Body of pancreas (tissue), 4 donors: ENCODE results near the gene PDHA2. TPM values are rescaled to one million over a fixed set of nuclear protein-coding genes. Genes with fewer than 3 reads are reported as not detected.
"Not testable (repeated sequence)": the region's sequence is repeated elsewhere in the genome, so short reads cannot be mapped to it uniquely, and the experiment has no call there.

Experiments used
- ATAC-seq: fragments of 150-250 bp; one replicate; pipeline ENCODE4 v1.9.1; 2016
- DNase-seq, 4 donors: peaks; one replicate each; pipeline ENCODE4 v3.0.0-alpha.2; 2019
- H3K27ac ChIP-seq, 4 donors: fragments of 200-600 bp; sonication (generic); 1 replicate in 3 of 4; 2 replicates in 1 of 4; pipeline versions ENCODE4 v1.5.1 to v1.6.1; 2016 to 2019; ENCODE audit warnings: mild to moderate bottlenecking in 1 of 4, mixed read lengths in 1 of 4, moderate library complexity in 1 of 4
- H3K27me3 ChIP-seq, 2 donors: fragments of 200-600 bp; sonication (generic); one replicate each; pipeline ENCODE4 v1.6.0; 2016; ENCODE audit warnings: mild to moderate bottlenecking in 1 of 2
- H3K36me3 ChIP-seq, 2 donors: fragments of 200-600 bp; sonication (generic); replicated peaks in 1 of 2; 2 replicates each; pipeline ENCODE4 v1.5.1; 2016; ENCODE audit warnings: low read depth in 2 of 2; ENCODE audit not compliant: insufficient read depth in 1 of 2
- H3K4me1 ChIP-seq: fragments of 200-600 bp; sonication (generic); one replicate; pipeline ENCODE4 v1.6.0; 2016
- H3K4me3 ChIP-seq, 2 donors: fragments of 200-600 bp; sonication (generic); 1 replicate in 1 of 2; 2 replicates in 1 of 2; pipeline ENCODE4 v1.5.1; 2016 to 2019
- H3K9me3 ChIP-seq, 3 donors: fragments of 200-600 bp; sonication (generic); 1 replicate in 2 of 3; 2 replicates in 1 of 3; pipeline ENCODE4 v1.5.1; 2016
- POLR2A ChIP-seq, 3 donors: fragments of 450-650 bp; IDR thresholded peaks; one replicate each; pipeline ENCODE4 v1.6.1; 2016; ENCODE audit warnings: antibody characterized with exemption in 3 of 3, mild to moderate bottlenecking in 2 of 3
- WGBS, 2 donors: methylation state at CpG; one replicate each; pipeline ENCODE4 v1.1.5; 2017; 5-methylcytosine and 5-hydroxymethylcytosine counted together
- intact Hi-C: fragments of 100-400 bp; cut with DNase I; formaldehyde crosslinking; loops from one replicate; pipeline ENCODE4 v1.15.1; 2023
- total RNA-seq, 2 donors: library from RNA; depleted of rRNA; stranded (reverse); fragments of >200 nt; gene quantifications; one replicate each; pipeline ENCODE4 v1.1.0, GENCODE V29; 2016
- TF ChIP-seq, protein P1 (sequence below), 7 experiments: fragments of 450-650 bp in 4 of 7; fragments of 200-600 bp in 3 of 7; sonication (generic) in 3 of 7; IDR thresholded peaks; one replicate each; pipeline ENCODE4 v1.5.1; 2016 to 2019; ENCODE audit warnings: antibody characterized with exemption in 7 of 7

PDHA2 gene
- total RNA-seq, 2 donors from 2014 or later: not detected

DNA sequence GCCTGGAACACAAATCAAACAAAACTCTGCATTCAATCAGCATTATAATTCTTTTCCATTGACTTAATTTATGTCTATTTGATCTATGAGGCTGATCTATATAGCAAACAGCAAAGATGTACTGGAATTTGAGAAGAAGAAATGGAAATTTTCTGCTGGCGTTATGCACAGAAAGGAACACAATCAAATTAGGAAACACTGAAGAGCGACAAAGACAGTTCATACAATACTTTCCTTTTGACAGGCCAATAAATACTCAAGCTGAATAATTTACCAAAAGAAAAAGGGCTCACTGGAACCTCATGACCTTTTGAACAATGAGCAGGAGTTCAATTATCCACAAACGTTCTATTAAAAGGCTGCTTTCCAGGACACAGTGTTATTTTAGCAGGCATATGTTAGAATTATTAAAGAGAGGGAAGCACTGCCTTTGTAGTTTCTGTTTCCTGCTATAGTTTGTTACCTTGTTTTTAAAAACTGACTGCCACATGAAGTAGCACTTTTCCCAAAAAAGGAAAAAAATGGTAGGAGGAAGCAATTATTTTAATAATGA, 8.1 kb downstream of the PDHA2 start:
- intact Hi-C loops: no loop called here
- 48 to 66% methylated on average over 3 of the region's 3 CpGs for WGBS, 2 donors
- no peaks in the 10 kb centered on the region for H3K27me3 ChIP-seq
- H3K4me1 ChIP-seq: no peaks in the 10 kb centered on the region
- no peak for ATAC-seq
- no peaks in the 10 kb centered on the region for H3K36me3 ChIP-seq
- no peak overlapping the region for H3K4me3 ChIP-seq
- no peaks in the 10 kb centered on the region for H3K9me3 ChIP-seq
- H3K27ac ChIP-seq: no peak overlapping the region
- TF ChIP-seq POLR2A (IDR thresholded peaks at IDR 0.05): no peak
- TF ChIP-seq, protein P1, sequence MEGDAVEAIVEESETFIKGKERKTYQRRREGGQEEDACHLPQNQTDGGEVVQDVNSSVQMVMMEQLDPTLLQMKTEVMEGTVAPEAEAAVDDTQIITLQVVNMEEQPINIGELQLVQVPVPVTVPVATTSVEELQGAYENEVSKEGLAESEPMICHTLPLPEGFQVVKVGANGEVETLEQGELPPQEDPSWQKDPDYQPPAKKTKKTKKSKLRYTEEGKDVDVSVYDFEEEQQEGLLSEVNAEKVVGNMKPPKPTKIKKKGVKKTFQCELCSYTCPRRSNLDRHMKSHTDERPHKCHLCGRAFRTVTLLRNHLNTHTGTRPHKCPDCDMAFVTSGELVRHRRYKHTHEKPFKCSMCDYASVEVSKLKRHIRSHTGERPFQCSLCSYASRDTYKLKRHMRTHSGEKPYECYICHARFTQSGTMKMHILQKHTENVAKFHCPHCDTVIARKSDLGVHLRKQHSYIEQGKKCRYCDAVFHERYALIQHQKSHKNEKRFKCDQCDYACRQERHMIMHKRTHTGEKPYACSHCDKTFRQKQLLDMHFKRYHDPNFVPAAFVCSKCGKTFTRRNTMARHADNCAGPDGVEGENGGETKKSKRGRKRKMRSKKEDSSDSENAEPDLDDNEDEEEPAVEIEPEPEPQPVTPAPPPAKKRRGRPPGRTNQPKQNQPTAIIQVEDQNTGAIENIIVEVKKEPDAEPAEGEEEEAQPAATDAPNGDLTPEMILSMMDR (IDR thresholded peaks at IDR 0.05): no peak
- DNase-seq: no peak

DNA sequence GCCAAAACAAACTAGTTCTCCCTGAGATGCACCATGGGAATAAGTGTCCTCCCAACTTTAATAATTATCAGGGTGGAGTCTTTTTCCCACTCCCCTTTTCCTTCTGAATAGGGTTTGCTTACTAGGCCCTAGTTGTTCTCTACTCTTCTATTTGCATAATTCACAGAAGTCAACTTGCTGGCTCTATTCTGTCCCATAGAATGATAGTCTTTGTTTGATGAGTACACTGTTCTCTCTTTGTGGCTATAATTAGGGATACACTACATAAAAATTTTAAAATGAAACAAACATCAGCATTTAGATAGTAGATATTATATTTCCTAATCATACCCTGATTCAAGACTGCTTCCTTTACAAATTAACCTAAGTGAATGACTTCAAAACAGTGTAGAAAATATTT, 10.3 kb downstream of the PDHA2 start:
- no peak for DNase-seq
- Histone ChIP-seq H3K27ac (no peak overlapping the region), H3K4me3 (no peak overlapping the region), H3K27me3 (no peaks in the 10 kb centered on the region), H3K36me3 (no peaks in the 10 kb centered on the region), H3K9me3 (no peaks in the 10 kb centered on the region), H3K4me1 (no peaks in the 10 kb centered on the region)
- intact Hi-C loops: no loop called here
- no peak for TF ChIP-seq POLR2A (IDR thresholded peaks at IDR 0.05)
- TF ChIP-seq, protein P1 (IDR thresholded peaks at IDR 0.05): no peak
- ATAC-seq: no peak

DNA sequence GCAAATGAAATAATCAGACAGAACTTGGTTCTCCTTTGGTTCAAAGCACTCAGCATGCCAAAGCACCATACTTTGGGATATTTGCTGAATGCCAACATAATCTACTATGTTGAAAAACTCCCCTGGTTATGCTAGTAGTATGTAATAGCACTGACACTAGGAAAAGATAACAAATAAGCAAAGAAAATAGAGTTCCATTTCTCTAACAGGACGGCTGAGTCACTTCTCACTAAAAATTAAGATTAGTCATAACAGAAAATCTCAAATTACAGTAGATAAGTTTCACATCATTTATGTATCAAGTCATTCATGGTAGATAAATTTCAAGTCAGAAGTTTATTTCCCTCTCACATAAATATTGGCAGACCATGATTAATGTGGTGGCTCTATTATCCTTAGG, 17.9 kb downstream of the PDHA2 start:
- Histone ChIP-seq H3K27ac (no peak overlapping the region), H3K9me3 (no peaks in the 10 kb centered on the region), H3K4me3 (no peak overlapping the region), H3K36me3 (no peaks in the 10 kb centered on the region), H3K4me1 (no peaks in the 10 kb centered on the region), H3K27me3 (no peaks in the 10 kb centered on the region)
- ATAC-seq: no peak
- TF ChIP-seq POLR2A (IDR thresholded peaks at IDR 0.05): no peak
- TF ChIP-seq, protein P1 (IDR thresholded peaks at IDR 0.05): no peak
- intact Hi-C loops: no loop called here
- DNase-seq: no peak
- WGBS, 2 donors: 29 to 36% methylated on average over 1 of the region's 1 CpG

DNA sequence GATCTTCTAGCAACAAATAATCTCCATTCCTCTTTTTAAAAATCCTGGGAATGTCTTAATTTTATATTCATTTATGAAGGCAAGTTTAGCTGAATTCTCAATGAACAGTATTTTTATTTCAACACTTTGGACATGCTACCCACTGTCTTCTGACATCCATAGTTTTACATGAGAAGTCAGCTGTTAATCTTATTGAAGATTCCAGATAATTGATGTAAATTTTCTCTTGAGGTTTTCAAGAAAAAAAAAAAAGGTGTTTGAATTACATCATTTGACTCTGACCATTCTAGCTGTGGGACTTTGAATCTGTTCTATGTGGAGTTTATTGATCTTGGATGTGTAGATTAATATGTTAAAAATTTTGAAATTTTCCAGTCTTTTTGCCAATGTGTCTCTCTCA, 28.0 kb downstream of the PDHA2 start:
- no peaks in the 10 kb centered on the region for H3K27me3 ChIP-seq
- H3K4me3 ChIP-seq: no peak overlapping the region
- no peak overlapping the region for H3K27ac ChIP-seq
- no peak for TF ChIP-seq POLR2A (IDR thresholded peaks at IDR 0.05)
- TF ChIP-seq, protein P1 (IDR thresholded peaks at IDR 0.05): no peak
- no peaks in the 10 kb centered on the region for H3K36me3 ChIP-seq
- no peak for DNase-seq
- no peaks in the 10 kb centered on the region for H3K4me1 ChIP-seq
- no peaks in the 10 kb centered on the region for H3K9me3 ChIP-seq
- no peak for ATAC-seq
- intact Hi-C loops: no loop called here

DNA sequence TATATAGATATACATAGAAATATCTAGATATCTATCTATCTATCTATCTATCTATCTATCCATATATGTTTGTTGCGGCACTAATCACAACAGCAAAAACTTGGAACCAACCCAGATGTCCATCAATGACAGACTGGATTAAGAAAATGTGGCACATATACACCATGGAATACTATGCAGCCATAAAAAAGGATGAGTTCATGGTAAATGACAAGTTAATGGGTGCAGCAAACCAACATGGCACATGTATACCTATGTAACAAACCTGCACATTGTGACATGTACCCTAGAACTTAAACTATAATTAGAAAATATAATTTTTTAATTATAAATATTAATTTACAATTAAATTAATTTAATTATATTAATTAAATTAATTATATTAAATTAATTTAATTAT, 29.5 kb downstream of the PDHA2 start:
- H3K27ac ChIP-seq, ATAC-seq, H3K27me3 ChIP-seq, H3K4me1 ChIP-seq, H3K4me3 ChIP-seq, H3K9me3 ChIP-seq, intact Hi-C loops, H3K36me3 ChIP-seq, DNase-seq: not testable (repeated sequence)
- WGBS, 2 donors: 88 to 94% methylated on average over 1 of the region's 1 CpG
